Ectodermal cell (in vitro differentiated cells): ENCODE data around the gene CASKIN1.
"Not testable (repeated sequence)": the region's sequence is repeated elsewhere in the genome, so short reads cannot be mapped to it uniquely, and the experiment has no call there.

ENCODE experiments used
- H3K27ac ChIP-seq: 2 replicates; pipeline ENCODE4 v1.7.0; 2013; ENCODE audit warnings: mild to moderate bottlenecking, low read depth, low read length; ENCODE audit not compliant: insufficient read depth, poor library complexity, severe bottlenecking
- H3K27me3 ChIP-seq: 2 replicates; pipeline ENCODE4 v1.7.0; 2013; ENCODE audit warnings: mild to moderate bottlenecking, low read length; ENCODE audit not compliant: insufficient read depth, control insufficient read depth, poor library complexity, severe bottlenecking
- H3K36me3 ChIP-seq: one replicate; pipeline ENCODE4 v1.7.0; 2013; ENCODE audit warnings: low read length; ENCODE audit not compliant: control insufficient read depth, insufficient read depth
- H3K4me1 ChIP-seq: one replicate; pipeline ENCODE4 v1.7.0; 2013; ENCODE audit warnings: low read length; ENCODE audit not compliant: control insufficient read depth, insufficient read depth
- H3K4me3 ChIP-seq: 2 replicates; pipeline ENCODE4 v1.7.0; 2013; ENCODE audit warnings: low read depth, low read length, control low read depth; ENCODE audit not compliant: insufficient read depth
- H3K9me3 ChIP-seq: 2 replicates; pipeline ENCODE4 v1.7.0; 2013; ENCODE audit warnings: mild to moderate bottlenecking, low read length, moderate library complexity; ENCODE audit not compliant: control insufficient read depth
- WGBS, 2 experiments: methylation state at CpG; one replicate each; pipeline ENCODE4 v1.1.7; 2013; ENCODE audit warnings: missing lambda C conversion rate in 2 of 2; 5-methylcytosine and 5-hydroxymethylcytosine counted together

Gene CASKIN1

GRCh38 chr16:2129890-2130447 is 66.4 kb downstream of the CASKIN1 start:
- not testable (repeated sequence) for H3K27ac ChIP-seq, H3K36me3 ChIP-seq, H3K27me3 ChIP-seq, H3K4me1 ChIP-seq, H3K9me3 ChIP-seq, H3K4me3 ChIP-seq
- 88 to 89% methylated on average over 22 of the region's 22 CpGs for WGBS, 2 experiments

GRCh38 chr16:2129251-2129650 is 67.2 kb downstream of the CASKIN1 start:
- not testable (repeated sequence) for H3K27ac ChIP-seq, H3K9me3 ChIP-seq, H3K4me3 ChIP-seq, H3K36me3 ChIP-seq, H3K27me3 ChIP-seq
- H3K4me1 ChIP-seq, result peaks cover 17% of the 10 kb centered on the region
- WGBS, 2 experiments, result 82 to 92% methylated on average over 9 of the region's 11 CpGs

GRCh38 chr16:2127630-2128280 is 68.7 kb downstream of the CASKIN1 start:
- not testable (repeated sequence) for H3K27me3 ChIP-seq, H3K9me3 ChIP-seq, H3K4me3 ChIP-seq, H3K36me3 ChIP-seq, H3K27ac ChIP-seq
- peaks cover 18% of the 10 kb centered on the region for H3K4me1 ChIP-seq
- 8 to 16% methylated on average over 3 of the region's 3 CpGs for WGBS, 2 experiments
